ENCODE measurements around the gene TRAF7. TPM values are rescaled to one million over a fixed set of nuclear protein-coding genes. Genes with fewer than 3 reads are reported as not detected.
A peak's percentile ranks its signal among the peaks of the same experiment; 100 is the strongest.

The TRAF7 gene
- total RNA-seq, 1 experiment from 2014 or later, result 44.9 TPM

DNA sequence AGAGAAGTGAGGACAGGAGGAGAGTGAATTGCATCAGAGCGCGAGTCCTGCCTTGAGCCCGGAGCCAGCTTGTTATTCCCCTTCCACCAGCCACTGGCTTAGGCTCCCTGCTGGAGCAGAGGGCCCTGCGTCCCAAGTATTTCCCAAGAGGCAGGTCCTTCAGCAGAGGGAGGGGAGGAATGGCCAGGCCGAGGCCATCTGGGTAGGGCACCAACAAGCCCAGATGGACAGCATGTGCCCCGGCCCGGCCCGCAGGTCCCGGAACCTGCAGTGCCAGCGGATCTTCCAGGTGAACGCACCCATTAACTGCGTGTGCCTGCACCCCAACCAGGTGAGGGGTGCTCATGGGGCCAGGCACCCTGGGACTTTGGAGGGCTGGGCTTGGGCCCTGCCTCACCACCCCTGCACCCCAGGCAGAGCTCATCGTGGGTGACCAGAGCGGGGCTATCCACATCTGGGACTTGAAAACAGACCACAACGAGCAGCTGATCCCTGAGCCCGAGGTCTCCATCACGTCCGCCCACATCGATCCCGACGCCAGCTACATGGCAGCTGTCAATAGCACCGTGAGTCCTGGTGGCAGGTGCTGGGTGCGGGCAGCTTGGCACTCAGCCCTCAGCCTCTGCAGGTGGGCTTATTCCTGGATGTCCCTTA is 51.3 kb downstream of the TRAF7 start:
- Histone ChIP-seq H3K4me1 (ENCODE audit: insufficient read depth, low read length) (peaks cover 16% of the 10 kb centered on the region), H3K4me3 (ENCODE audit: low read length) (peak overlapping the region; percentile 85; the same call in 1 of the 2 replicates), H4K20me1 (ENCODE audit: low read length) (no peaks in the 10 kb centered on the region), H3K36me3 (ENCODE audit: low read depth, low read length) (no peaks in the 10 kb centered on the region), H3K27ac (ENCODE audit: low read length) (no peak overlapping the region), H3K27me3 (ENCODE audit: low read length) (no peaks in the 10 kb centered on the region), H3K79me2 (ENCODE audit: low read length) (peaks cover 28% of the 10 kb centered on the region), H2AFZ (ENCODE audit: low read length) (no peak overlapping the region), H3K9me2 (replicated peaks; ENCODE audit: low read length) (no peaks in the 10 kb centered on the region), H3F3A (ENCODE audit: low read length, unreplicated experiment) (no peaks in the 10 kb centered on the region), H3K9ac (ENCODE audit: low read length) (no peak overlapping the region), H3K4me2 (ENCODE audit: low read length) (peak overlapping the region; percentile 96), H3K9me3 (ENCODE audit: low read length) (no peaks in the 10 kb centered on the region)
- POLR2A ChIA-PET (ENCODE audit: unreplicated experiment), result no interaction called here
- no TSS peak for BruUV-seq (replicated peaks)
- intact Hi-C loops (cut with micrococcal nuclease), result no loop called here
- TF ChIP-seq, protein P1, sequence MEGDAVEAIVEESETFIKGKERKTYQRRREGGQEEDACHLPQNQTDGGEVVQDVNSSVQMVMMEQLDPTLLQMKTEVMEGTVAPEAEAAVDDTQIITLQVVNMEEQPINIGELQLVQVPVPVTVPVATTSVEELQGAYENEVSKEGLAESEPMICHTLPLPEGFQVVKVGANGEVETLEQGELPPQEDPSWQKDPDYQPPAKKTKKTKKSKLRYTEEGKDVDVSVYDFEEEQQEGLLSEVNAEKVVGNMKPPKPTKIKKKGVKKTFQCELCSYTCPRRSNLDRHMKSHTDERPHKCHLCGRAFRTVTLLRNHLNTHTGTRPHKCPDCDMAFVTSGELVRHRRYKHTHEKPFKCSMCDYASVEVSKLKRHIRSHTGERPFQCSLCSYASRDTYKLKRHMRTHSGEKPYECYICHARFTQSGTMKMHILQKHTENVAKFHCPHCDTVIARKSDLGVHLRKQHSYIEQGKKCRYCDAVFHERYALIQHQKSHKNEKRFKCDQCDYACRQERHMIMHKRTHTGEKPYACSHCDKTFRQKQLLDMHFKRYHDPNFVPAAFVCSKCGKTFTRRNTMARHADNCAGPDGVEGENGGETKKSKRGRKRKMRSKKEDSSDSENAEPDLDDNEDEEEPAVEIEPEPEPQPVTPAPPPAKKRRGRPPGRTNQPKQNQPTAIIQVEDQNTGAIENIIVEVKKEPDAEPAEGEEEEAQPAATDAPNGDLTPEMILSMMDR (conservative IDR thresholded peaks at IDR 0.05; ENCODE audit: low read depth, low read length), result no peak
- TF ChIP-seq EZH2phosphoT487 (IDR thresholded peaks at IDR 0.05; ENCODE audit: borderline replicate concordance, low read length), result no peak
- TF ChIP-seq EZH2 (IDR thresholded peaks at IDR 0.05; ENCODE audit: low read length, unreplicated experiment), result no peak
- CTCF ChIA-PET, result interaction anchor here (0.5 kb wide), 1 partner anchor 11 kb away, joined by 4 read pairs; no protein-coding TSS in a partner anchor
- no peak for DNase-seq
- ATAC-seq, result no peak

DNA sequence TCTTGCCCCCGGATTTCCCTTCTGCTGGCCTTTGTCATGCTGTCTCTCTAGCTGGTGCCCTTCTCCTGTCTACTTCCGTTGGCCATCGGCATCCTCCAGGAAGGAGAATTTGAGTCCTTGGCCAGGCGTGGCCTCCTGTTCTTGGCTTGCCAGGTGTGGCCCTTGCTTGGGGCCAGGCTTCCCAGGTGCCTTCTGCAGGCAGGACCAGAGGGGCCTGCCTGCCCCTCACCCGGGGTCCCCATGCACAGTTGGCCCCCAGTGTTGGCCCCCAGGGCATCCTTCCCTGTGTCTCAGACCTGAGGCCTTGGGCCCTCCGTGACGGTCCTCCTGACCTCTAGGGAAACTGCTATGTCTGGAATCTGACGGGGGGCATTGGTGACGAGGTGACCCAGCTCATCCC is 52.3 kb downstream of the TRAF7 start:
- H3K9me3 ChIP-seq (ENCODE audit: low read length), result no peaks in the 10 kb centered on the region
- H3F3A ChIP-seq (ENCODE audit: low read length, unreplicated experiment), result no peaks in the 10 kb centered on the region
- no peaks in the 10 kb centered on the region for H3K27me3 ChIP-seq (ENCODE audit: low read length)
- no peak overlapping the region for H3K4me3 ChIP-seq (ENCODE audit: low read length)
- no peak for DNase-seq
- no peak for ATAC-seq
- 0 out of 2 replicates have a peak, but pooled peaks cover 4% of the 10 kb centered on the region for H4K20me1 ChIP-seq (ENCODE audit: low read length)
- POLR2A ChIA-PET (ENCODE audit: unreplicated experiment), result no interaction called here
- no peaks in the 10 kb centered on the region for H3K9me2 ChIP-seq (replicated peaks; ENCODE audit: low read length)
- CTCF ChIA-PET, result no interaction called here
- TF ChIP-seq EZH2 (IDR thresholded peaks at IDR 0.05; ENCODE audit: low read length, unreplicated experiment) (no peak), EZH2phosphoT487 (IDR thresholded peaks at IDR 0.05; ENCODE audit: borderline replicate concordance, low read length) (no peak)
- TF ChIP-seq, protein P1 (conservative IDR thresholded peaks at IDR 0.05; ENCODE audit: low read depth, low read length), result no peak
- no TSS peak for BruUV-seq (replicated peaks)
- peaks cover 37% of the 10 kb centered on the region for H3K79me2 ChIP-seq (ENCODE audit: low read length)
- peaks cover 26% of the 10 kb centered on the region for H3K4me1 ChIP-seq (ENCODE audit: insufficient read depth, low read length)
- no peak overlapping the region for H3K4me2 ChIP-seq (ENCODE audit: low read length)
- no peak overlapping the region for H2AFZ ChIP-seq (ENCODE audit: low read length)
- no peak overlapping the region for H3K27ac ChIP-seq (ENCODE audit: low read length)
- intact Hi-C loops (cut with micrococcal nuclease), result no loop called here
- no peak overlapping the region for H3K9ac ChIP-seq (ENCODE audit: low read length)
- no peaks in the 10 kb centered on the region for H3K36me3 ChIP-seq (ENCODE audit: low read depth, low read length)

DNA sequence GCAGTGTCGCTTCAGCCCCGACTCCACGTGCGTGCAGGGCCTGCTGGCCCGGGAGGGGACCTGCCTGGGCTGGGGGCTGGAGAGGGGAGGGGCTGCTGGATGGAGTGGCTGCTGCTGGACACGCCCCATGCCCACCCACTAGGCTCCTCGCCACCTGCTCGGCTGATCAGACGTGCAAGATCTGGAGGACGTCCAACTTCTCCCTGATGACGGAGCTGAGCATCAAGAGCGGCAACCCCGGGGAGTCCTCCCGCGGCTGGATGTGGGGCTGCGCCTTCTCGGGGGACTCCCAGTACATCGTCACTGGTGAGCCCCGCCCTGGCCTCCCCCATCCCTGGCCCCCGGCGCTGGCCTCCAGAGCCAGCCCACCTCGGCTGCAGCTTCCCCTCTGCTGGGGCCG is 52.7 kb downstream of the TRAF7 start:
- Histone ChIP-seq H4K20me1 (ENCODE audit: low read length) (peaks cover 8% of the 10 kb centered on the region; the same call in 1 of the 2 replicates), H3K27ac (ENCODE audit: low read length) (no peak overlapping the region), H3F3A (ENCODE audit: low read length, unreplicated experiment) (no peaks in the 10 kb centered on the region), H3K9me2 (replicated peaks; ENCODE audit: low read length) (no peaks in the 10 kb centered on the region), H3K9ac (ENCODE audit: low read length) (no peak overlapping the region), H3K4me3 (ENCODE audit: low read length) (no peak overlapping the region), H3K27me3 (ENCODE audit: low read length) (no peaks in the 10 kb centered on the region), H3K79me2 (ENCODE audit: low read length) (peaks cover 41% of the 10 kb centered on the region), H3K9me3 (ENCODE audit: low read length) (no peaks in the 10 kb centered on the region), H2AFZ (ENCODE audit: low read length) (no peak overlapping the region), H3K36me3 (ENCODE audit: low read depth, low read length) (no peaks in the 10 kb centered on the region), H3K4me2 (ENCODE audit: low read length) (no peak overlapping the region), H3K4me1 (ENCODE audit: insufficient read depth, low read length) (peaks cover 27% of the 10 kb centered on the region)
- ChIA-PET CTCF (no interaction called here), POLR2A (ENCODE audit: unreplicated experiment) (no interaction called here)
- TF ChIP-seq EZH2phosphoT487 (IDR thresholded peaks at IDR 0.05; ENCODE audit: borderline replicate concordance, low read length) (no peak), EZH2 (IDR thresholded peaks at IDR 0.05; ENCODE audit: low read length, unreplicated experiment) (no peak)
- TF ChIP-seq, protein P1 (conservative IDR thresholded peaks at IDR 0.05; ENCODE audit: low read depth, low read length), result no peak
- ATAC-seq (no peak), DNase-seq (no peak)
- BruUV-seq (replicated peaks), result no TSS peak
- intact Hi-C loops (cut with micrococcal nuclease), result no loop called here

Data from PC-3 (cell line).